Spleen (tissue), 11 donors: ENCODE measurements around the gene EID3. TPM values are rescaled to one million over a fixed set of nuclear protein-coding genes. Genes with fewer than 3 reads are reported as not detected.

Source experiments
- DNase-seq: peaks from one replicate; pipeline ENCODE4 v3.0.0-alpha.2; 2020
- H3K27ac ChIP-seq, 8 donors: fragments of 200-600 bp; sonication (generic) in 7 of 8; 1 replicate in 4 of 8; 2 replicates in 4 of 8; pipeline versions ENCODE4 v1.5.0 to v1.8.0; 2016 to 2021; ENCODE audit warnings: inconsistent platforms in 4 of 8, mild to moderate bottlenecking in 4 of 8, moderate library complexity in 1 of 8
- H3K27me3 ChIP-seq, 7 donors: fragments of 200-600 bp; sonication (generic) in 6 of 7; replicated peaks in 1 of 7; 1 replicate in 4 of 7; 2 replicates in 3 of 7; pipeline versions ENCODE4 v1.5.0 to v1.8.0; 2016 to 2021; ENCODE audit warnings: inconsistent platforms in 3 of 7, mild to moderate bottlenecking in 1 of 7
- H3K36me3 ChIP-seq, 6 donors: fragments of 200-600 bp; sonication (generic) in 5 of 6; 1 replicate in 4 of 6; 2 replicates in 2 of 6; pipeline versions ENCODE4 v1.5.0 to v1.8.0; 2016 to 2021; ENCODE audit warnings: inconsistent platforms in 2 of 6
- H3K4me1 ChIP-seq, 6 donors: fragments of 200-600 bp; sonication (generic) in 5 of 6; 1 replicate in 3 of 6; 2 replicates in 3 of 6; pipeline versions ENCODE4 v1.5.0 to v1.8.0; 2016 to 2021; ENCODE audit warnings: inconsistent platforms in 3 of 6
- H3K4me3 ChIP-seq, 8 donors: fragments of 200-600 bp; sonication (generic) in 7 of 8; 1 replicate in 4 of 8; 2 replicates in 4 of 8; pipeline versions ENCODE4 v1.5.0 to v1.8.0; 2016 to 2021; ENCODE audit warnings: inconsistent platforms in 4 of 8, mild to moderate bottlenecking in 4 of 8, moderate library complexity in 2 of 8
- H3K9me3 ChIP-seq, 8 donors: fragments of 200-600 bp; sonication (generic) in 7 of 8; 1 replicate in 4 of 8; 2 replicates in 4 of 8; pipeline versions ENCODE4 v1.5.0 to v1.8.0; 2016 to 2021; ENCODE audit warnings: inconsistent platforms in 4 of 8
- CTCF ChIP-seq, 11 experiments: fragments of 200-600 bp in 7 of 11; fragments of 450-650 bp in 4 of 11; sonication (generic) in 4 of 11; IDR thresholded peaks in 8 of 11; conservative IDR thresholded peaks in 3 of 11; 1 replicate in 7 of 11; 2 replicates in 4 of 11; pipeline versions ENCODE4 v1.4.0 to v1.8.0; 2016 to 2021; ENCODE audit warnings: antibody characterized with exemption in 11 of 11, inconsistent platforms in 4 of 11, mild to moderate bottlenecking in 1 of 11
- POLR2A ChIP-seq, 3 donors: fragments of 450-650 bp; IDR thresholded peaks; one replicate each; pipeline ENCODE4 v1.5.1; 2017; ENCODE audit warnings: antibody characterized with exemption in 3 of 3, mild to moderate bottlenecking in 1 of 3
- POLR2AphosphoS5 ChIP-seq, 3 donors: sonication (generic); formaldehyde crosslinking; IDR thresholded peaks; one replicate each; pipeline ENCODE4 v1.5.1; 2017; ENCODE audit warnings: antibody characterized with exemption in 3 of 3
- WGBS, 5 donors: extraction: QIAGEN DNeasy Blood & Tissue Kit in 3 of 5; methylation state at CpG; one replicate each; pipeline versions ENCODE4 v1.1.5 to v1.1.7; 2013 to 2018; 5-methylcytosine and 5-hydroxymethylcytosine counted together
- intact Hi-C: fragments of 100-400 bp; cut with DNase I; formaldehyde crosslinking; loops from one replicate; pipeline ENCODE4 v1.15.0; 2023; ENCODE audit warnings: low total_unique reads
- polyA plus RNA-seq, 3 donors: library from polyadenylated mRNA; stranded (reverse); fragments of 200-250 nt; gene quantifications; one replicate each; pipeline ENCODE4 v1.2.1, GENCODE V29; 2013
- total RNA-seq, 7 donors: library from RNA; depleted of rRNA in 3 of 7; stranded (reverse); fragments of >200 nt in 3 of 7; fragmentation: NEBNext Ultra II Directional in 4 of 7; extraction: Animal tissue kit (Norgen Biotek cat#: 25700) in 4 of 7; gene quantifications; one replicate each; pipeline versions ENCODE4 v1.1.0 to v1.2.1, GENCODE V29; 2016 to 2021
- donor health status: healthy with polysubstance abuse.
- donor health status: DM: no; HTN: no; CAD: no; lungs with moderate emphysema.
- donor health status: DM: no; HTN: no; CAD: no.
- donor health status: Bipolar disorder and iron deficiency.
- donor health status: healthy.
- donor health status: DM: no; HTN: no; CAD: no.
- donor health status: DM: yes; HTN: yes; CAD: no.

Gene EID3
- total and polyA plus RNA-seq, 10 donors: 2.4 to 20.8 (median 6.1) TPM

DNA sequence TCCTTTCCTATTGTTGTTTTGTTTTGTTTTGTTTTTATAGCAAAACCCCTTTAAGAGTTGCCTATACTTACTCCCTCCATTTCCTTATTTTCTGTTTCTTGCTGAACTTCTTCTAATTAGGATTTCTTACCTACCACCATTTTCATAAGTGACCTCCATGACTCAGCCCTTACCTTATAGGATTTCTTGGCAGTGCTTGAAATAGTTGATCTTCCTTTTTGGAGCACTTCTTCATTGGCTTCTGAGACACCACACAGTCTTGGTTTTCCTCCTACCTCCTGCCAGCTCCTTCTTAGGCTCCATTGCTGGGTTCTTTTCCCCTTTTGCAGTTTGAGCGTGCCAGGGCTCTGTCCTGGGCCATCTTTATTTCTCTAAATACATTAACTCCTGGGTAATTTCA is 23.4 kb upstream of the EID3 start:
- intact Hi-C loops: loop anchor here (10.0 kb wide), 1 partner anchor 65 kb away; the partner anchor contains the start of gene TXNRD1
- Histone ChIP-seq H3K36me3 (no peaks in the 10 kb centered on the region), H3K9me3 (no peaks in the 10 kb centered on the region), H3K27me3 (no peaks in the 10 kb centered on the region), H3K4me1 (peaks cover 0 to 14% (median 3%) of the 10 kb centered on the region in 6 donors), H3K27ac (no peak overlapping the region), H3K4me3 (no peak overlapping the region)
- DNase-seq: no peak
- no peak for TF ChIP-seq POLR2AphosphoS5 (IDR thresholded peaks at IDR 0.05)
- no peak for TF ChIP-seq CTCF (IDR thresholded peaks at IDR 0.05 in 8 of 11, conservative IDR thresholded peaks at IDR 0.05 in 3 of 11)
- no peak for TF ChIP-seq POLR2A (IDR thresholded peaks at IDR 0.05)
- WGBS, 5 donors: 86 to 92% (median 88%) methylated on average over 1 of the region's 1 CpG

DNA sequence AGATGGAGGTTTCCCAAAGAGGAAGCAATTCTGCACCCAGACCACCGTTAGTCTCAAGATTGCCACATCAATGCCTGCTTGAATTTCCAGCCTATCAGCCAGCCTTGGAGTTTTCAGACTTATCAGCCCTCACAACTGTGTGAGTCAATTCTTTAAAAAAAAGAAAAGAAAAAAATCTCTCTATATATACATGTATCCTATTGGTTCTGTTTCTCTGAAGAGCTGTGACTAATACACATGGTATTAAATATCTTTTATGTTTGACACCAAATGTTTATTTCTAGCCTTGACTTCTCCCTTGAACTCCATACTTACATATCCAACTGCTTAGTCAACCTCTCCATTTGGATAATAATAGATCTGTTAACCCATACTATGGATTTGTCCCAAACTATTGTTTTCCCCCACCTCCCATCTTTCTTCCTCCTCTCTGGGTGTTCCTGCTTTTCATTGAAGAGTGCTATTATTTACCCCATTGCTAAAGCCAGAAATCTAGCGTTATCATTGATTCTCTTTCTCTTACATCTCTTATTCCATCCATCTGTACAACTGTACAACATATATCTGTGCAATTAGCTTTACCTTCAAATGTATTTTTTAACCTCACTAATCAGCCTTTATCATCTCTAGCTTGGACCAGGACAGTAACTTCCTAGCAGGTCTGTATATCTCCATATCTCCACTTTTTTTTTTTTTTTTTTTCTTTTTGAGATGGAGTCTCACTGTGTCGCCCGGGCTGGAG is 22.7 kb upstream of the EID3 start:
- peaks cover 1 to 14% (median 4%) of the 10 kb centered on the region in 6 donors for H3K4me1 ChIP-seq
- no peak for DNase-seq
- no peak overlapping the region for H3K4me3 ChIP-seq
- 58 to 71% (median 70%) methylated on average over 2 to 4 of the region's 4 CpGs for WGBS, 5 donors
- no peak for TF ChIP-seq POLR2A (IDR thresholded peaks at IDR 0.05)
- TF ChIP-seq POLR2AphosphoS5 (IDR thresholded peaks at IDR 0.05): no peak
- TF ChIP-seq CTCF (IDR thresholded peaks at IDR 0.05 in 8 of 11, conservative IDR thresholded peaks at IDR 0.05 in 3 of 11): no peak
- no peak overlapping the region for H3K27ac ChIP-seq
- H3K9me3 ChIP-seq: no peaks in the 10 kb centered on the region
- H3K27me3 ChIP-seq: no peaks in the 10 kb centered on the region
- no peaks in the 10 kb centered on the region for H3K36me3 ChIP-seq
- intact Hi-C loops: loop anchor here (10.0 kb wide), 1 partner anchor 66 kb away; the partner anchor contains the start of gene TXNRD1

GRCh38 chr12:104281636-104282035 is 21.9 kb upstream of the EID3 start:
- Histone ChIP-seq H3K27me3 (no peaks in the 10 kb centered on the region), H3K27ac (no peak overlapping the region), H3K9me3 (no peaks in the 10 kb centered on the region), H3K4me3 (no peak overlapping the region), H3K4me1 (peaks cover 7 to 14% (median 9%) of the 10 kb centered on the region in 6 donors), H3K36me3 (no peaks in the 10 kb centered on the region)
- 86 to 97% (median 93%) methylated on average over 5 of the region's 5 CpGs for WGBS, 5 donors
- DNase-seq: no peak
- TF ChIP-seq POLR2A (IDR thresholded peaks at IDR 0.05) (no peak), POLR2AphosphoS5 (IDR thresholded peaks at IDR 0.05) (no peak), CTCF (IDR thresholded peaks at IDR 0.05 in 8 of 11, conservative IDR thresholded peaks at IDR 0.05 in 3 of 11) (no peak)
- intact Hi-C loops: loop anchor here (10.0 kb wide), 1 partner anchor 67 kb away; the partner anchor contains the start of gene TXNRD1

DNA sequence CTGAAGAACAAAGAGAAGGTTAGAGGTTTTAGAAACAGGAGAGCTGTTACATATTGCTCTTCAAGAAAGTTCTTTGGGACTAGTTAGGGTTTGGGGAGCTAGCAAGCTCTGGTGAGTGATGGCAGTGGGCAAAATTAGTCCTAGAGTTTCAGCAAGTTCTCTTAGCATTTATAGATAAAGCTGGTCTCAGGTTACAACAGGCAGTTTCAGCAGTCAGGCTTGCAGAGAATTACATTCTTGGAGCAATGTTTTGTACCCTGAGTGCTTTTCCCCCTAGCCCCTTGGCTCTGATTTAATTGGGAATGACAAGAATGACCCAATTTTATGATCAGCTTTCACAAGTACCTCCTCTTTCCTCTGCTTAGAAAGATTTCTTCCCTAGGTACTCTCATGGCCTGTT is 21.4 kb upstream of the EID3 start:
- TF ChIP-seq POLR2AphosphoS5 (IDR thresholded peaks at IDR 0.05) (no peak), CTCF (IDR thresholded peaks at IDR 0.05 in 8 of 11, conservative IDR thresholded peaks at IDR 0.05 in 3 of 11) (no peak), POLR2A (IDR thresholded peaks at IDR 0.05) (no peak)
- H3K27me3 ChIP-seq: no peaks in the 10 kb centered on the region
- no peaks in the 10 kb centered on the region for H3K9me3 ChIP-seq
- DNase-seq: no peak
- H3K36me3 ChIP-seq: no peaks in the 10 kb centered on the region
- H3K27ac ChIP-seq: no peak overlapping the region
- no peak overlapping the region for H3K4me3 ChIP-seq
- peaks cover 7 to 12% (median 11%) of the 10 kb centered on the region in 6 donors for H3K4me1 ChIP-seq
- intact Hi-C loops: loop anchor here (10.0 kb wide), 1 partner anchor 67 kb away; the partner anchor contains the start of gene TXNRD1
